Endothelial cell of umbilical vein (primary cell): ENCODE measurements around the gene FAM118B. TPM values are rescaled to one million over a fixed set of nuclear protein-coding genes. Genes with fewer than 3 reads are reported as not detected.

Experiments used
- BruUV-seq: library from RNA; stranded (reverse); fragments of 400-500 nt; replicated peaks from 2 replicates; lab custom pipeline; 2021; lab: Mats Ljungman, UMichigan
- CTCF ChIA-PET: fragments of 300-600, 350-600 bp; sonication (Branson Sonifier 250); formaldehyde crosslinking; loops from one replicate; lab custom pipeline; 2021; ENCODE audit warnings: antibody characterized with exemption, inconsistent platforms; lab: Charles Lee
- POLR2A ChIA-PET: fragments of 300-600, 350-600 bp; sonication (Branson Sonifier 250); formaldehyde crosslinking; loops from one replicate; lab custom pipeline; 2021; ENCODE audit warnings: antibody characterized with exemption, inconsistent platforms; lab: Charles Lee
- DNase-seq: peaks from one replicate; pipeline ENCODE4 v3.0.0-alpha.2; 2011; ENCODE audit warnings: low read depth, low spot score
- FAIRE-seq: peaks from 2 replicates; lab custom pipeline; 2011; peaks lifted over from hg19 to GRCh38; lab: Jason Lieb, UNC
- H2AFZ ChIP-seq: 2 replicates; pipeline ENCODE4 v1.6.0; 2012; ENCODE audit warnings: low read depth, low read length, control low read depth, inconsistent platforms
- H3K27ac ChIP-seq: 2 replicates; pipeline ENCODE4 v1.5.1; 2011; ENCODE audit warnings: low read depth, mild to moderate bottlenecking, control low read depth, low read length, moderate library complexity; ENCODE audit not compliant: insufficient read depth
- H3K27me3 ChIP-seq, 2 experiments: 2 replicates each; pipeline versions ENCODE4 v1.6.0 to v1.6.1; 2011; ENCODE audit warnings: low read length in 2 of 2, mixed read lengths in 1 of 2; ENCODE audit not compliant: control insufficient read depth in 2 of 2, insufficient read depth in 2 of 2
- H3K36me3 ChIP-seq, 2 experiments: 2 replicates in 1 of 2; 3 replicates in 1 of 2; pipeline ENCODE4 v1.5.1; 2011; ENCODE audit warnings: low read length in 2 of 2, mild to moderate bottlenecking in 1 of 2, moderate library complexity in 1 of 2; ENCODE audit not compliant: control insufficient read depth in 2 of 2, insufficient read depth in 2 of 2; ENCODE audit errors: extremely low read depth in 1 of 2
- H3K4me1 ChIP-seq: 3 replicates; pipeline ENCODE4 v1.5.1; 2011; ENCODE audit warnings: mild to moderate bottlenecking, low read length; ENCODE audit not compliant: control insufficient read depth, insufficient read depth; ENCODE audit errors: extremely low read depth
- H3K4me2 ChIP-seq: 2 replicates; pipeline ENCODE4 v1.6.1; 2011; ENCODE audit warnings: low read length, control low read depth, mixed read lengths; ENCODE audit not compliant: insufficient read depth
- H3K4me3 ChIP-seq, 3 experiments: fragments of 200-600 bp in 1 of 3; sonication (generic), shearing (Covaris generic) in 1 of 3; replicated peaks in 1 of 3; 2 replicates each; pipeline ENCODE4 v1.5.1; 2011 to 2016; ENCODE audit warnings: control low read depth in 3 of 3, low read length in 3 of 3, mild to moderate bottlenecking in 2 of 3, inconsistent platforms in 1 of 3, low read depth in 1 of 3, moderate library complexity in 1 of 3; ENCODE audit not compliant: insufficient read depth in 1 of 3
- H3K79me2 ChIP-seq: 2 replicates; pipeline ENCODE4 v1.6.0; 2012; ENCODE audit warnings: low read length, inconsistent platforms; ENCODE audit not compliant: control insufficient read depth, insufficient read depth
- H3K9ac ChIP-seq: replicated peaks from 2 replicates; pipeline ENCODE3; 2011; ENCODE audit warnings: low read length, control low read depth; ENCODE audit not compliant: insufficient read depth; ENCODE audit errors: extremely low read depth
- H3K9me1 ChIP-seq: replicated peaks from 3 replicates; pipeline ENCODE4 v1.6.0; 2011; ENCODE audit warnings: mild to moderate bottlenecking, low read length; ENCODE audit not compliant: control insufficient read depth, insufficient read depth; ENCODE audit errors: extremely low read depth
- H3K9me3 ChIP-seq: replicated peaks from 2 replicates; pipeline ENCODE4 v1.5.1; 2012; ENCODE audit warnings: low read length, inconsistent platforms; ENCODE audit not compliant: control insufficient read depth, insufficient read depth
- H4K20me1 ChIP-seq: replicated peaks from 2 replicates; pipeline ENCODE3; 2011; ENCODE audit warnings: mild to moderate bottlenecking, low read length; ENCODE audit not compliant: control insufficient read depth, insufficient read depth; ENCODE audit errors: extremely low read depth
- FOS ChIP-seq: IDR thresholded peaks from 2 replicates; pipeline ENCODE4 v1.6.1; 2011; ENCODE audit warnings: mild to moderate bottlenecking, low read length, moderate library complexity, borderline replicate concordance; ENCODE audit not compliant: insufficient read depth
- JUN ChIP-seq: IDR thresholded peaks from 2 replicates; pipeline ENCODE4 v1.6.1; 2011; ENCODE audit warnings: borderline replicate concordance, low read depth; ENCODE audit not compliant: insufficient read length, insufficient read depth
- MAX ChIP-seq: IDR thresholded peaks from 2 replicates; pipeline ENCODE4 v1.6.1; 2011; ENCODE audit not compliant: insufficient read depth, insufficient read length
- POLR2AphosphoS5 ChIP-seq: IDR thresholded peaks from 2 replicates; pipeline ENCODE4 v1.6.1; 2012; ENCODE audit warnings: low read depth, mild to moderate bottlenecking, control low read depth, low read length, moderate library complexity; ENCODE audit not compliant: insufficient read depth
- dilution Hi-C: fragments of 300-500 bp; cut with MboI; formaldehyde crosslinking; loops from one replicate; pipeline ENCODE4 v1.15.0; 2019; ENCODE audit warnings: low sequenced_read_pairs; ENCODE audit not compliant: extremely low pct_ligation_motif_present
- intact Hi-C: fragments of 100-400 bp; cut with micrococcal nuclease; formaldehyde crosslinking; loops from one replicate; pipeline ENCODE4 v1.10.0; 2022
- polyA plus RNA-seq, 4 experiments: library from polyadenylated mRNA; depleted of rRNA in 3 of 4; stranded (reverse) in 3 of 4; unstranded in 1 of 4; fragments of >200 nt; gene quantifications; 2 replicates each; pipeline versions ENCODE4 v1.2.1 to v1.2.3, GENCODE V29; 2011 to 2012; ENCODE audit warnings: missing spikeins in 1 of 4
- total RNA-seq: library from RNA; stranded (reverse); gene quantifications from 2 replicates; pipeline ENCODE4 v1.2.3, GENCODE V29; 2021

The FAM118B gene
- total and polyA plus RNA-seq, 2 donors (not counting 3 experiments of a cell fraction or from before 2014, with no cell fraction given), result 26.6 to 35.8 TPM

- intact Hi-C loops, result no loop called here
- no peaks in the 10 kb centered on the region for H3K9me1 ChIP-seq
- H2AFZ ChIP-seq, result no peak overlapping the region
- H3K27me3 ChIP-seq, result peaks cover 0 to 6% of the 10 kb centered on the region in 2 experiments
- CTCF ChIA-PET, result no interaction called here
- no peaks in the 10 kb centered on the region for H3K4me1 ChIP-seq
- no peaks in the 10 kb centered on the region for H3K36me3 ChIP-seq
- no peak for TF ChIP-seq FOS
- no peaks in the 10 kb centered on the region for H3K79me2 ChIP-seq
- no peaks in the 10 kb centered on the region for H3K9me3 ChIP-seq
- dilution Hi-C loops, result no loop called here
- no peaks in the 10 kb centered on the region for H4K20me1 ChIP-seq
- no peak for DNase-seq
- no TSS peak for BruUV-seq
- H3K27ac ChIP-seq, result no peak overlapping the region
- H3K4me3 ChIP-seq, result no peak overlapping the region
- H3K9ac ChIP-seq, result no peak overlapping the region
- no peak overlapping the region for H3K4me2 ChIP-seq
- POLR2A ChIA-PET, result no interaction called here
- no peak for FAIRE-seq
These were observed 49.1 kb upstream of the FAM118B start for GRCh38 chr11:126162306-126163030.

GRCh38 chr11:126163074-126163700 is 48.4 kb upstream of the FAM118B start:
- Histone ChIP-seq H2AFZ (no peak overlapping the region), H3K36me3 (no peaks in the 10 kb centered on the region), H3K4me3 (no peak overlapping the region), H3K27me3 (peaks cover 0 to 6% of the 10 kb centered on the region in 2 experiments), H3K4me1 (no peaks in the 10 kb centered on the region), H3K9ac (no peak overlapping the region), H3K79me2 (no peaks in the 10 kb centered on the region), H3K9me1 (no peaks in the 10 kb centered on the region), H3K9me3 (no peaks in the 10 kb centered on the region), H3K27ac (no peak overlapping the region), H3K4me2 (no peak overlapping the region), H4K20me1 (no peaks in the 10 kb centered on the region)
- TF ChIP-seq FOS (no peak), POLR2AphosphoS5 (no peak), MAX (no peak), JUN (no peak)
- FAIRE-seq (no peak), DNase-seq (no peak)
- dilution Hi-C loops, result no loop called here
- ChIA-PET CTCF (no interaction called here), POLR2A (no interaction called here)
- no TSS peak for BruUV-seq
- intact Hi-C loops, result no loop called here
